Natural killer cell (primary cell): ENCODE measurements around the gene ZNF286A. TPM values are rescaled to one million over a fixed set of nuclear protein-coding genes. Genes with fewer than 3 reads are reported as not detected.

Experiments used
- ATAC-seq, 3 donors: fragments of 150-1000 bp in 2 of 3; fragments of 200-7000 bp in 1 of 3; cut with Tn5 transposase; 1 replicate in 1 of 3; 2 replicates in 2 of 3; pipeline ENCODE4 v1.10.0; 2021; ENCODE audit warnings: mild to moderate bottlenecking in 2 of 3, moderate library complexity in 2 of 3
- DNase-seq, 2 donors: peaks; one replicate each; pipeline versions ENCODE4 v3.0.0 to v3.0.0-alpha.2; 2013 to 2021; ENCODE audit warnings: mixed read lengths in 1 of 2
- H3K27ac ChIP-seq: one replicate; pipeline ENCODE4 v1.5.1; 2013; ENCODE audit warnings: mild to moderate bottlenecking, low read length
- H3K27me3 ChIP-seq: one replicate; pipeline ENCODE4 v1.6.1; 2013; ENCODE audit warnings: low read length; ENCODE audit not compliant: control insufficient read depth, insufficient read depth
- H3K36me3 ChIP-seq: one replicate; pipeline ENCODE4 v1.6.1; 2013; ENCODE audit warnings: low read length; ENCODE audit not compliant: control insufficient read depth, insufficient read depth
- H3K4me1 ChIP-seq: one replicate; pipeline ENCODE4 v1.6.1; 2013; ENCODE audit warnings: low read length; ENCODE audit not compliant: control insufficient read depth, insufficient read depth
- H3K4me3 ChIP-seq: one replicate; pipeline ENCODE4 v1.5.1; 2013; ENCODE audit warnings: low read length
- H3K9me3 ChIP-seq: one replicate; pipeline ENCODE4 v1.6.1; 2013; ENCODE audit warnings: low read length; ENCODE audit not compliant: control insufficient read depth, insufficient read depth
- H3K27ac Mint-ChIP-seq, 2 donors: one replicate each; pipeline ENCODE4 v1.8.0; 2022; ENCODE audit warnings: mild to moderate bottlenecking in 2 of 2, mixed read lengths in 2 of 2, moderate library complexity in 1 of 2
- H3K27me3 Mint-ChIP-seq, 2 donors: one replicate each; pipeline ENCODE4 v1.8.0; 2022; ENCODE audit warnings: low read depth in 2 of 2, mixed read lengths in 2 of 2
- H3K36me3 Mint-ChIP-seq: one replicate; pipeline ENCODE4 v1.8.0; 2022; ENCODE audit warnings: mixed read lengths
- H3K4me1 Mint-ChIP-seq, 2 donors: one replicate each; pipeline ENCODE4 v1.8.0; 2022; ENCODE audit warnings: mixed read lengths in 2 of 2
- H3K4me3 Mint-ChIP-seq: one replicate; pipeline ENCODE4 v1.8.0; 2022; ENCODE audit warnings: mild to moderate bottlenecking, moderate library complexity, mixed read lengths
- H3K9me3 Mint-ChIP-seq, 2 donors: one replicate each; pipeline ENCODE4 v1.8.0; 2022; ENCODE audit warnings: mixed read lengths in 2 of 2
- WGBS: methylation state at CpG from one replicate; pipeline ENCODE4 v1.1.7; 2013; ENCODE audit warnings: missing lambda C conversion rate; ENCODE audit not compliant: insufficient coverage; 5-methylcytosine and 5-hydroxymethylcytosine counted together
- intact Hi-C: fragments of 100-400 bp; cut with micrococcal nuclease; formaldehyde crosslinking; loops from one replicate; pipeline ENCODE4 v1.14.2; 2022
- total RNA-seq, 4 donors: library from RNA; stranded (reverse); fragments of 120-200 nt in 1 of 4; gene quantifications; one replicate each; pipeline versions ENCODE4 v1.2.3 to v1.2.4, GENCODE V29; 2013 to 2022
- TF ChIP-seq, protein P1 (sequence below): fragments of 200-600 bp; IDR thresholded peaks from one replicate; pipeline ENCODE4 v1.8.0; 2022; ENCODE audit warnings: antibody characterized with exemption

The ZNF286A gene
- total RNA-seq, 3 donors from 2014 or later (not counting 1 experiment from before 2014, with no cell fraction given), result 14.9 to 20.8 (median 18.8) TPM

DNA sequence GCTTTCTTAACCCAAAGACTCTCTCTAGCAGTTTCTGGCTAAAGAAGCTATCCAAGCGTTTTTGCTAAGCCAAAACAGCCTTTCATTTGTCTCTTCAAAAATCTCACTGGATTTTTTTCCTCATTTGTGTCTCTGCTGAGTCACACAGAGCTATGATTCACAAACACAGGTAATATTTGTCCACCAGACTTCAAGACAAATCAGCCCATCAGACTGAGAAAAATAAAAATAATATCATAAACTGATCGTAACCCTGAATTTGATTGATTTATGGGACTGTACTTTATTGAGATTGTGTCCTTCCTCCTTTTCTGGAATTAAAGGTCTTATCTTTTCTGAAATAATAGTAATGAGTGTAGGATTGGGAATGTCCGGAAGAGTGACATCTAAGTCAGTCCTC, 41.3 kb upstream of the ZNF286A start:
- WGBS, result 100% methylated on average over 3 of the region's 3 CpGs

DNA sequence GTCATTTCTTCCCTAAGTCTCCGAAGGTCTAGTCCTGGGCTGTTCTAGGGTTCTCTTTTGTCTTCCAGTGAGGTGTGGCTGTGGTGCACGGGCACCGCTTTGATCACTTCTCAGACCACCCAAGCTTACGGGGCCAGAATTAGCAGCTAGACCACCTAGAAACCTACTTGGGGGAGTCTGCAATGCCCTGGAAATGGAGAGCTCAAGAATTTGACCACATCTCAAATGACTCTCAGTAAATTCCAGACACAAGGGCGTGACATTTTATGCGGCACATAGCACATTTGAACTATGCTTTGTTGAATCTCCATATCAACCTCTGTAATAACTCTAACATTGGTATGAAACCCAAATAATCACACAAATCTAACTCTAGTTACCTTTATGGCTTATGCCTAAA, 40.3 kb upstream of the ZNF286A start:
- TF ChIP-seq, protein P1, sequence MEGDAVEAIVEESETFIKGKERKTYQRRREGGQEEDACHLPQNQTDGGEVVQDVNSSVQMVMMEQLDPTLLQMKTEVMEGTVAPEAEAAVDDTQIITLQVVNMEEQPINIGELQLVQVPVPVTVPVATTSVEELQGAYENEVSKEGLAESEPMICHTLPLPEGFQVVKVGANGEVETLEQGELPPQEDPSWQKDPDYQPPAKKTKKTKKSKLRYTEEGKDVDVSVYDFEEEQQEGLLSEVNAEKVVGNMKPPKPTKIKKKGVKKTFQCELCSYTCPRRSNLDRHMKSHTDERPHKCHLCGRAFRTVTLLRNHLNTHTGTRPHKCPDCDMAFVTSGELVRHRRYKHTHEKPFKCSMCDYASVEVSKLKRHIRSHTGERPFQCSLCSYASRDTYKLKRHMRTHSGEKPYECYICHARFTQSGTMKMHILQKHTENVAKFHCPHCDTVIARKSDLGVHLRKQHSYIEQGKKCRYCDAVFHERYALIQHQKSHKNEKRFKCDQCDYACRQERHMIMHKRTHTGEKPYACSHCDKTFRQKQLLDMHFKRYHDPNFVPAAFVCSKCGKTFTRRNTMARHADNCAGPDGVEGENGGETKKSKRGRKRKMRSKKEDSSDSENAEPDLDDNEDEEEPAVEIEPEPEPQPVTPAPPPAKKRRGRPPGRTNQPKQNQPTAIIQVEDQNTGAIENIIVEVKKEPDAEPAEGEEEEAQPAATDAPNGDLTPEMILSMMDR, result no peak
- WGBS, result 91% methylated on average over 6 of the region's 6 CpGs
- no peak overlapping the region for H3K27ac Mint-ChIP-seq
- DNase-seq, result no peak
- intact Hi-C loops, result no loop called here
- H3K36me3 Mint-ChIP-seq, result no peaks in the 10 kb centered on the region
- H3K36me3 ChIP-seq, result no peaks in the 10 kb centered on the region
- H3K9me3 Mint-ChIP-seq, result no peaks in the 10 kb centered on the region
- H3K4me1 ChIP-seq, result no peaks in the 10 kb centered on the region
- ATAC-seq, result no peak
- no peak overlapping the region for H3K4me3 Mint-ChIP-seq
- no peaks in the 10 kb centered on the region for H3K9me3 ChIP-seq
- H3K4me1 Mint-ChIP-seq, result peaks cover 0 to 4% of the 10 kb centered on the region in 2 donors
- H3K27me3 Mint-ChIP-seq, result no peaks in the 10 kb centered on the region
- H3K4me3 ChIP-seq, result no peak overlapping the region
- no peak overlapping the region for H3K27ac ChIP-seq
- H3K27me3 ChIP-seq, result no peaks in the 10 kb centered on the region

More for the DNA sequence above, 41.3 kb upstream of the ZNF286A start:
- no peak overlapping the region for H3K27ac ChIP-seq
- H3K36me3 ChIP-seq, result no peaks in the 10 kb centered on the region
- intact Hi-C loops, result no loop called here
- no peaks in the 10 kb centered on the region for H3K9me3 ChIP-seq
- H3K36me3 Mint-ChIP-seq, result no peaks in the 10 kb centered on the region
- H3K4me1 Mint-ChIP-seq, result peaks cover 0 to 4% of the 10 kb centered on the region in 2 donors
- no peak for ATAC-seq
- no peaks in the 10 kb centered on the region for H3K27me3 ChIP-seq
- H3K4me1 ChIP-seq, result no peaks in the 10 kb centered on the region
- H3K4me3 ChIP-seq, result no peak overlapping the region
- TF ChIP-seq, protein P1, result no peak
- DNase-seq, result no peak
- no peak overlapping the region for H3K4me3 Mint-ChIP-seq
- no peaks in the 10 kb centered on the region for H3K9me3 Mint-ChIP-seq
- H3K27ac Mint-ChIP-seq, result no peak overlapping the region
- no peaks in the 10 kb centered on the region for H3K27me3 Mint-ChIP-seq

DNA sequence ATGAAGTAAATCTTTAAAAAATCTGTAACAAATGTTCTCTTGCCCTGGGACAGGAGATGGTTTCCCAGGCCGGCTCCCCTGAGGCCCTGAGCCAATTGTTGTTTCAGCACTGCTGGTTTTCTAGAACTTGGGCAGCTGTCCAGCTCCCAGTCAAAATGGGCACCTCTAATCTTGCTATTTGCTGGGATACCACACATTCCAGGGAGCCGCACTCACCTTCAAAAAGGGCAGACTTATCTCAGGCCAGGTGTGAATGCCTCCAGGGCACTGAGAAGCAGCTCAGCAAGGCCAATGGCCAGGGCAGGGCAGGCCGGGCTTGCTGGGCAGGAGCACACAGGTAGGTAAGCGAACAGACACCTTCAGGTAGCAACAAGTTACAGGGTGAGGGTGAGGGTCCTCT, 39.9 kb upstream of the ZNF286A start:
- no peak overlapping the region for H3K4me3 ChIP-seq
- H3K4me1 ChIP-seq, result no peaks in the 10 kb centered on the region
- H3K4me1 Mint-ChIP-seq, result peaks cover 0 to 4% of the 10 kb centered on the region in 2 donors
- no peaks in the 10 kb centered on the region for H3K36me3 ChIP-seq
- H3K9me3 Mint-ChIP-seq, result no peaks in the 10 kb centered on the region
- H3K36me3 Mint-ChIP-seq, result no peaks in the 10 kb centered on the region
- no peaks in the 10 kb centered on the region for H3K27me3 Mint-ChIP-seq
- H3K27me3 ChIP-seq, result no peaks in the 10 kb centered on the region
- H3K27ac Mint-ChIP-seq, result no peak overlapping the region
- intact Hi-C loops, result no loop called here
- H3K27ac ChIP-seq, result no peak overlapping the region
- no peak for ATAC-seq
- no peak overlapping the region for H3K4me3 Mint-ChIP-seq
- no peaks in the 10 kb centered on the region for H3K9me3 ChIP-seq
- no peak for DNase-seq
- WGBS, result 97% methylated on average over 4 of the region's 4 CpGs
- TF ChIP-seq, protein P1, result no peak

DNA sequence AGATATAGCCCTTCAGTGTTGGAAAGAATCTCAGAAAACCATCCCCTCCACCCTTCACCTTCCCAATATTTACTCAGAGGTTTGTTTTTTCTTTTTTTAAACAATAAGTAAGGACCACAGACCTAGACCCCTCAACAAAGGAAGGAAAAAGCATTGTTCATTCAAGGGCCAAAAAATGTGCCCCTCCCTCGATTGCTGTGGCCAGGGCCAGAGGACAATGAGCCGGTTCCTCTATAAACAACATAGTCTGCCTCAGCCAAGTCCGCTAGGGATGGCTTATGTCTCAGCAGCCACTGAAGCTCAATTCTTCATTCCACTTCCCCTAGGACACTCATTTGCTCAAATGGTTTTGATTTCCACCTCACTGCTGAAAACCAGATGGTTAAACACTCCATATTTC, 39.5 kb upstream of the ZNF286A start:
- no peak for DNase-seq
- ATAC-seq, result no peak
- Mint-ChIP-seq H3K27ac (no peak overlapping the region), H3K36me3 (no peaks in the 10 kb centered on the region), H3K9me3 (no peaks in the 10 kb centered on the region), H3K27me3 (no peaks in the 10 kb centered on the region), H3K4me3 (no peak overlapping the region), H3K4me1 (peaks cover 0 to 4% of the 10 kb centered on the region in 2 donors)
- Histone ChIP-seq H3K27me3 (no peaks in the 10 kb centered on the region), H3K27ac (no peak overlapping the region), H3K36me3 (no peaks in the 10 kb centered on the region), H3K9me3 (no peaks in the 10 kb centered on the region), H3K4me3 (no peak overlapping the region), H3K4me1 (no peaks in the 10 kb centered on the region)
- 93% methylated on average over 3 of the region's 3 CpGs for WGBS
- TF ChIP-seq, protein P1, result no peak
- intact Hi-C loops, result no loop called here
